ENCODE measurements around the gene HSPA1B.

- TF ChIP-seq EZH2phosphoT487 (IDR thresholded peaks at IDR 0.05; ENCODE audit: borderline replicate concordance, low read length) (no peak), CTCF (IDR thresholded peaks at IDR 0.05; ENCODE audit: low read depth, low read length, poor library complexity, severe bottlenecking) (no peak)
Observed at GRCh38 chr6:31859923-31860322, 32.4 kb downstream of the HSPA1B start.
